H9 (cell line): ENCODE measurements around the gene IL17RA. TPM values are rescaled to one million over a fixed set of nuclear protein-coding genes. Genes with fewer than 3 reads are reported as not detected.

Source experiments
- DNase-seq: peaks from one replicate; pipeline ENCODE4 v3.0.0-alpha.2; 2017
- H2AFZ ChIP-seq: one replicate; pipeline ENCODE4 v1.6.1; 2013; ENCODE audit warnings: mild to moderate bottlenecking, low read length, control low read depth, moderate library complexity
- H2AK5ac ChIP-seq: 2 replicates; pipeline ENCODE4 v1.6.1; 2013; ENCODE audit warnings: low read length, control low read depth, mixed read lengths; ENCODE audit not compliant: insufficient read length
- H2BK120ac ChIP-seq: one replicate; pipeline ENCODE4 v1.6.1; 2013; ENCODE audit warnings: low read depth, mild to moderate bottlenecking, low read length, control low read depth, inconsistent platforms; ENCODE audit not compliant: poor library complexity, severe bottlenecking
- H2BK12ac ChIP-seq: 2 replicates; pipeline ENCODE4 v1.6.1; 2013; ENCODE audit warnings: low read length, control low read depth, mixed read lengths, low read depth; ENCODE audit not compliant: insufficient read length
- H2BK15ac ChIP-seq: 2 replicates; pipeline ENCODE4 v1.6.1; 2013; ENCODE audit warnings: low read depth, low read length, control low read depth
- H2BK20ac ChIP-seq: one replicate; pipeline ENCODE4 v1.6.1; 2013; ENCODE audit warnings: low read depth, mild to moderate bottlenecking, low read length, control low read depth, inconsistent platforms; ENCODE audit not compliant: poor library complexity, severe bottlenecking
- H2BK5ac ChIP-seq: 2 replicates; pipeline ENCODE4 v1.6.1; 2013; ENCODE audit warnings: low read length, control low read depth, mixed read lengths; ENCODE audit not compliant: insufficient read length
- H3K14ac ChIP-seq: 2 replicates; pipeline ENCODE4 v1.6.1; 2013; ENCODE audit warnings: low read length, control low read depth; ENCODE audit not compliant: insufficient read depth
- H3K18ac ChIP-seq: 2 replicates; pipeline ENCODE4 v1.6.1; 2013; ENCODE audit warnings: low read depth, mild to moderate bottlenecking, mixed read lengths, low read length, control low read depth; ENCODE audit not compliant: insufficient read length
- H3K23ac ChIP-seq: 2 replicates; pipeline ENCODE4 v1.6.1; 2013; ENCODE audit warnings: low read length, control low read depth, mixed read lengths, low read depth; ENCODE audit not compliant: insufficient read length
- H3K23me2 ChIP-seq: 2 replicates; pipeline ENCODE4 v1.6.1; 2013; ENCODE audit warnings: low read depth, mild to moderate bottlenecking, mixed read lengths, low read length, control low read depth; ENCODE audit not compliant: insufficient read length, poor library complexity, severe bottlenecking
- H3K27ac ChIP-seq: 2 replicates; pipeline ENCODE4 v1.5.1; 2013; ENCODE audit warnings: low read length, control low read depth, mixed read lengths, low read depth; ENCODE audit not compliant: insufficient read length
- H3K27me3 ChIP-seq: 2 replicates; pipeline ENCODE4 v1.6.1; 2013; ENCODE audit warnings: low read length, control low read depth, inconsistent platforms; ENCODE audit not compliant: insufficient read depth
- H3K4ac ChIP-seq: 2 replicates; pipeline ENCODE4 v1.6.1; 2013; ENCODE audit warnings: low read depth, mild to moderate bottlenecking, control low read depth, inconsistent platforms, low read length, moderate library complexity
- H3K4me1 ChIP-seq: 2 replicates; pipeline ENCODE4 v1.6.1; 2013; ENCODE audit warnings: low read length, control low read depth, inconsistent platforms; ENCODE audit not compliant: insufficient read depth
- H3K4me2 ChIP-seq: 2 replicates; pipeline ENCODE4 v1.6.1; 2013; ENCODE audit warnings: low read length, control low read depth, mixed read lengths; ENCODE audit not compliant: insufficient read length, insufficient read depth
- H3K56ac ChIP-seq: 2 replicates; pipeline ENCODE4 v1.6.1; 2013; ENCODE audit warnings: low read depth, mild to moderate bottlenecking, mixed read lengths, low read length, control low read depth; ENCODE audit not compliant: insufficient read length
- H3K79me1 ChIP-seq: 2 replicates; pipeline ENCODE4 v1.6.1; 2013; ENCODE audit warnings: low read depth, mild to moderate bottlenecking, moderate library complexity, low read length, control low read depth, inconsistent platforms; ENCODE audit not compliant: insufficient read depth, poor library complexity, severe bottlenecking
- H3K79me2 ChIP-seq: 2 replicates; pipeline ENCODE4 v1.6.1; 2013; ENCODE audit warnings: low read length, control low read depth, inconsistent platforms; ENCODE audit not compliant: insufficient read depth
- H3K9ac ChIP-seq: 2 replicates; pipeline ENCODE4 v1.6.1; 2013; ENCODE audit warnings: low read length, control low read depth, mixed read lengths; ENCODE audit not compliant: insufficient read length; ENCODE audit errors: extremely low read depth
- H3K9me3 ChIP-seq: one replicate; pipeline ENCODE4 v1.6.1; 2013; ENCODE audit warnings: low read depth, low read length, inconsistent platforms; ENCODE audit not compliant: control insufficient read depth
- H3T11ph ChIP-seq: one replicate; pipeline ENCODE4 v1.6.1; 2013; ENCODE audit warnings: mild to moderate bottlenecking, low read length, control low read depth, inconsistent platforms
- H4K20me1 ChIP-seq: one replicate; pipeline ENCODE4 v1.6.1; 2013; ENCODE audit not compliant: control insufficient read depth, insufficient read length, insufficient read depth
- H4K5ac ChIP-seq: 2 replicates; pipeline ENCODE4 v1.6.1; 2013; ENCODE audit warnings: low read depth, mild to moderate bottlenecking, mixed read lengths, low read length, control low read depth; ENCODE audit not compliant: insufficient read length
- H4K8ac ChIP-seq: replicated peaks from 2 replicates; pipeline ENCODE4 v1.6.1; 2013; ENCODE audit warnings: low read length, control low read depth, mixed read lengths, low read depth; ENCODE audit not compliant: insufficient read length
- H4K91ac ChIP-seq: 2 replicates; pipeline ENCODE4 v1.6.1; 2013; ENCODE audit warnings: low read depth, mild to moderate bottlenecking, moderate library complexity, mixed read lengths, low read length, control low read depth; ENCODE audit not compliant: insufficient read length
- H3K27ac Mint-ChIP-seq, 3 experiments: 2 replicates in 2 of 3; 3 replicates in 1 of 3; pipeline ENCODE4 v1.8.0; 2020 to 2021; ENCODE audit warnings: mixed read lengths in 3 of 3, mild to moderate bottlenecking in 1 of 3, moderate library complexity in 1 of 3
- H3K27me3 Mint-ChIP-seq: 2 replicates; pipeline ENCODE4 v1.8.0; 2021; ENCODE audit warnings: low read depth, mild to moderate bottlenecking, moderate library complexity, mixed read lengths
- H3K36me3 Mint-ChIP-seq, 3 experiments: 2 replicates in 2 of 3; 3 replicates in 1 of 3; pipeline ENCODE4 v1.8.0; 2020 to 2021; ENCODE audit warnings: low read depth in 3 of 3, mixed read lengths in 3 of 3; ENCODE audit not compliant: insufficient read depth in 1 of 3
- H3K4me1 Mint-ChIP-seq, 2 experiments: 2 replicates each; pipeline ENCODE4 v1.8.0; 2020; ENCODE audit warnings: mixed read lengths in 2 of 2
- H3K4me3 Mint-ChIP-seq, 2 experiments: 2 replicates in 1 of 2; 3 replicates in 1 of 2; pipeline ENCODE4 v1.8.0; 2020 to 2021; ENCODE audit warnings: mild to moderate bottlenecking in 2 of 2, mixed read lengths in 2 of 2, moderate library complexity in 1 of 2
- H3K9me3 Mint-ChIP-seq, 2 experiments: 2 replicates in 1 of 2; 3 replicates in 1 of 2; pipeline ENCODE4 v1.8.0; 2020; ENCODE audit warnings: mild to moderate bottlenecking in 2 of 2, mixed read lengths in 2 of 2, moderate library complexity in 1 of 2
- WGBS: extraction: QIAGEN DNeasy Blood & Tissue Kit; methylation state at CpG from one replicate; pipeline ENCODE4 v1.1.7; 2013; ENCODE audit warnings: missing lambda C conversion rate, low lambda C conversion rate, mixed read lengths; ENCODE audit not compliant: insufficient read length; ENCODE audit errors: extremely low coverage; 5-methylcytosine and 5-hydroxymethylcytosine counted together
- total RNA-seq: library from RNA; stranded (reverse); gene quantifications from 2 replicates; pipeline ENCODE4 v1.2.1, GENCODE V29; 2021
- TF ChIP-seq, protein P1 (sequence below): fragments of 200-600 bp; sonication (generic); conservative IDR thresholded peaks from 3 replicates; pipeline ENCODE4 v1.8.0; 2021; ENCODE audit warnings: antibody characterized with exemption, mild to moderate bottlenecking

The IL17RA gene
- total RNA-seq, 1 experiment from 2014 or later: 12.4 TPM

GRCh38 chr22:17143826-17144225 is 59.0 kb downstream of the IL17RA start:
- no peaks in the 10 kb centered on the region for H3K23me2 ChIP-seq
- no CpG with 5 or more reads among the region's 8 CpGs for WGBS
- no peak overlapping the region for H2BK120ac ChIP-seq
- H2BK15ac ChIP-seq: no peak overlapping the region
- TF ChIP-seq, protein P1, sequence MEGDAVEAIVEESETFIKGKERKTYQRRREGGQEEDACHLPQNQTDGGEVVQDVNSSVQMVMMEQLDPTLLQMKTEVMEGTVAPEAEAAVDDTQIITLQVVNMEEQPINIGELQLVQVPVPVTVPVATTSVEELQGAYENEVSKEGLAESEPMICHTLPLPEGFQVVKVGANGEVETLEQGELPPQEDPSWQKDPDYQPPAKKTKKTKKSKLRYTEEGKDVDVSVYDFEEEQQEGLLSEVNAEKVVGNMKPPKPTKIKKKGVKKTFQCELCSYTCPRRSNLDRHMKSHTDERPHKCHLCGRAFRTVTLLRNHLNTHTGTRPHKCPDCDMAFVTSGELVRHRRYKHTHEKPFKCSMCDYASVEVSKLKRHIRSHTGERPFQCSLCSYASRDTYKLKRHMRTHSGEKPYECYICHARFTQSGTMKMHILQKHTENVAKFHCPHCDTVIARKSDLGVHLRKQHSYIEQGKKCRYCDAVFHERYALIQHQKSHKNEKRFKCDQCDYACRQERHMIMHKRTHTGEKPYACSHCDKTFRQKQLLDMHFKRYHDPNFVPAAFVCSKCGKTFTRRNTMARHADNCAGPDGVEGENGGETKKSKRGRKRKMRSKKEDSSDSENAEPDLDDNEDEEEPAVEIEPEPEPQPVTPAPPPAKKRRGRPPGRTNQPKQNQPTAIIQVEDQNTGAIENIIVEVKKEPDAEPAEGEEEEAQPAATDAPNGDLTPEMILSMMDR: no peak
- Mint-ChIP-seq H3K27me3 (no peaks in the 10 kb centered on the region), H3K27ac (no peak overlapping the region), H3K36me3 (peaks cover 26 to 66% (median 42%) of the 10 kb centered on the region in 3 experiments), H3K9me3 (no peaks in the 10 kb centered on the region), H3K4me1 (no peaks in the 10 kb centered on the region), H3K4me3 (no peak overlapping the region)
- no peak overlapping the region for H3K27ac ChIP-seq
- no peaks in the 10 kb centered on the region for H3K4me1 ChIP-seq
- H3K27me3 ChIP-seq: no peaks in the 10 kb centered on the region
- no peak overlapping the region for H3T11ph ChIP-seq
- H4K91ac ChIP-seq: no peak overlapping the region
- H3K23ac ChIP-seq: no peak overlapping the region
- H3K56ac ChIP-seq: no peak overlapping the region
- no peak overlapping the region for H3K14ac ChIP-seq
- H3K4me2 ChIP-seq: no peak overlapping the region
- no peak overlapping the region for H2BK5ac ChIP-seq
- no peak overlapping the region for H3K18ac ChIP-seq
- H2BK20ac ChIP-seq: no peak overlapping the region
- no peak overlapping the region for H4K8ac ChIP-seq
- no peak overlapping the region for H2AFZ ChIP-seq
- no peak for DNase-seq
- no peaks in the 10 kb centered on the region for H3K79me1 ChIP-seq
- H3K9ac ChIP-seq: no peak overlapping the region
- H2BK12ac ChIP-seq: no peak overlapping the region
- H4K5ac ChIP-seq: no peak overlapping the region
- H3K9me3 ChIP-seq: no peaks in the 10 kb centered on the region
- H2AK5ac ChIP-seq: no peak overlapping the region
- H4K20me1 ChIP-seq: no peaks in the 10 kb centered on the region
- peaks cover 2% of the 10 kb centered on the region; the same call in 1 of the 2 replicates for H3K79me2 ChIP-seq
- no peak overlapping the region for H3K4ac ChIP-seq
